B cell (primary cell): ENCODE results near the gene RGS14. TPM values are rescaled to one million over a fixed set of nuclear protein-coding genes. Genes with fewer than 3 reads are reported as not detected.

Experiments
- ATAC-seq: fragments of 200-7000 bp; cut with Tn5 transposase; one replicate; pipeline ENCODE4 v1.10.0; 2021; ENCODE audit warnings: low read depth, mild to moderate bottlenecking, moderate number of reproducible peaks, moderate library complexity
- CTCF ChIA-PET: fragments of 350-600 bp; sonication (Branson Sonifier 250); formaldehyde crosslinking; loops from one replicate; lab custom pipeline; 2021; ENCODE audit warnings: antibody characterized with exemption, inconsistent platforms; lab: Charles Lee
- POLR2A ChIA-PET: fragments of 350-600 bp; sonication (Branson Sonifier 250); formaldehyde crosslinking; loops from one replicate; lab custom pipeline; 2021; ENCODE audit warnings: antibody characterized with exemption; lab: Charles Lee
- DNase-seq: peaks from one replicate; pipeline ENCODE4 v3.0.0; 2013
- H2AFZ ChIP-seq: 2 replicates; pipeline ENCODE4 v1.6.1; 2012; ENCODE audit warnings: mild to moderate bottlenecking, low read depth, low read length; ENCODE audit not compliant: insufficient read depth, poor library complexity, severe bottlenecking
- H3K27ac ChIP-seq, 2 donors: 1 replicate in 1 of 2; 2 replicates in 1 of 2; pipeline ENCODE4 v1.5.1; 2012 to 2013; ENCODE audit warnings: low read length in 2 of 2, mild to moderate bottlenecking in 2 of 2, moderate library complexity in 1 of 2
- H3K27me3 ChIP-seq, 4 experiments: fragments of 200-600 bp in 1 of 4; sonication (generic) in 1 of 4; replicated peaks in 1 of 4; 1 replicate in 2 of 4; 2 replicates in 2 of 4; pipeline versions ENCODE4 v1.6.1 to v1.7.0; 2013 to 2016; ENCODE audit warnings: low read length in 3 of 4, mild to moderate bottlenecking in 2 of 4, mixed read lengths in 1 of 4, moderate library complexity in 1 of 4; ENCODE audit not compliant: insufficient read depth in 4 of 4, control insufficient read depth in 3 of 4; ENCODE audit errors: control extremely low read depth in 1 of 4
- H3K36me3 ChIP-seq, 2 experiments: replicated peaks in 1 of 2; 1 replicate in 1 of 2; 2 replicates in 1 of 2; pipeline versions ENCODE4 v1.6.1 to v1.7.1; 2013; ENCODE audit warnings: low read length in 1 of 2; ENCODE audit not compliant: insufficient read depth in 2 of 2, control insufficient read depth in 1 of 2; ENCODE audit errors: control extremely low read depth in 1 of 2, extremely low read depth in 1 of 2
- H3K4me1 ChIP-seq, 2 donors: fragments of 200-600 bp in 1 of 2; sonication (generic) in 1 of 2; 1 replicate in 1 of 2; 2 replicates in 1 of 2; pipeline versions ENCODE4 v1.5.1 to v1.6.1; 2013 to 2017; ENCODE audit warnings: low read length in 2 of 2; ENCODE audit not compliant: control insufficient read depth in 2 of 2, insufficient read depth in 2 of 2
- H3K4me2 ChIP-seq: replicated peaks from 2 replicates; pipeline ENCODE3; 2012; ENCODE audit warnings: mild to moderate bottlenecking, low read depth, low read length; ENCODE audit not compliant: poor library complexity, severe bottlenecking
- H3K4me3 ChIP-seq, 5 experiments: fragments of 200-600 bp in 1 of 5; sonication (generic) in 1 of 5; 1 replicate in 3 of 5; 2 replicates in 2 of 5; pipeline versions ENCODE4 v1.5.1 to v1.7.0; 2011 to 2016; ENCODE audit warnings: low read length in 4 of 5, mild to moderate bottlenecking in 4 of 5, low read depth in 2 of 5, control low read depth in 1 of 5, moderate library complexity in 1 of 5; ENCODE audit not compliant: insufficient read depth in 1 of 5; ENCODE audit errors: control extremely low read depth in 1 of 5, extremely low read depth in 1 of 5
- H3K79me2 ChIP-seq: fragments of 200-600 bp; sonication (generic); one replicate; pipeline ENCODE4 v1.6.0; 2016; ENCODE audit warnings: low read length; ENCODE audit not compliant: control insufficient read depth, insufficient read depth
- H3K9ac ChIP-seq: fragments of 200-600 bp; sonication (generic); 2 replicates; pipeline ENCODE4 v1.6.1; 2017; ENCODE audit warnings: mild to moderate bottlenecking, low read length, moderate library complexity
- H3K9me3 ChIP-seq, 3 donors: one replicate each; pipeline versions ENCODE4 v1.6.1 to v1.7.1; 2013; ENCODE audit warnings: low read length in 2 of 3; ENCODE audit not compliant: control insufficient read depth in 2 of 3, insufficient read depth in 1 of 3; ENCODE audit errors: control extremely low read depth in 1 of 3
- H4K20me1 ChIP-seq: 2 replicates; pipeline ENCODE4 v1.6.0; 2012; ENCODE audit warnings: mild to moderate bottlenecking, low read length; ENCODE audit not compliant: insufficient read depth, control insufficient read depth, poor library complexity, severe bottlenecking
- H3K27ac Mint-ChIP-seq: one replicate; pipeline ENCODE4 v1.8.0; 2021; ENCODE audit warnings: mixed read lengths
- H3K27me3 Mint-ChIP-seq: one replicate; pipeline ENCODE4 v1.8.0; 2021; ENCODE audit warnings: mixed read lengths
- H3K4me1 Mint-ChIP-seq: one replicate; pipeline ENCODE4 v1.8.0; 2021; ENCODE audit warnings: mixed read lengths
- H3K4me3 Mint-ChIP-seq: one replicate; pipeline ENCODE4 v1.8.0; 2021; ENCODE audit warnings: mixed read lengths
- H3K9me3 Mint-ChIP-seq: one replicate; pipeline ENCODE4 v1.8.0; 2022; ENCODE audit warnings: mixed read lengths; ENCODE audit not compliant: insufficient read depth
- EZH2 ChIP-seq: IDR thresholded peaks from 2 replicates; pipeline ENCODE4 v1.6.1; 2012; ENCODE audit warnings: borderline replicate concordance, low read depth, mild to moderate bottlenecking, moderate library complexity, low read length; ENCODE audit not compliant: insufficient read depth, poor library complexity, severe bottlenecking
- WGBS: methylation state at CpG from one replicate; pipeline ENCODE4 v1.1.5; 2013; ENCODE audit warnings: missing lambda C conversion rate; ENCODE audit not compliant: insufficient coverage; 5-methylcytosine and 5-hydroxymethylcytosine counted together
- intact Hi-C: fragments of 100-400 bp; cut with micrococcal nuclease; formaldehyde crosslinking; loops from one replicate; pipeline ENCODE4 v1.10.0; 2022
- polyA plus RNA-seq: library from polyadenylated mRNA; depleted of rRNA; stranded (reverse); fragments of >200 nt; gene quantifications from 2 replicates; pipeline ENCODE4 v1.2.3, GENCODE V29; 2012
- total RNA-seq, 2 donors: library from RNA; stranded (reverse); fragments of 120-200 nt in 1 of 2; gene quantifications; 1 replicate in 1 of 2; 2 replicates in 1 of 2; pipeline versions ENCODE4 v1.2.3 to v1.2.4, GENCODE V29; 2013 to 2022
- TF ChIP-seq, protein P1 (sequence below): fragments of 200-600 bp; IDR thresholded peaks from one replicate; pipeline ENCODE4 v1.8.0; 2022; ENCODE audit warnings: antibody characterized with exemption, mild to moderate bottlenecking

RGS14 gene
- total and polyA plus RNA-seq, 2 donors (not counting 1 experiment from before 2014, with no cell fraction given): 85.8 to 184 TPM

DNA sequence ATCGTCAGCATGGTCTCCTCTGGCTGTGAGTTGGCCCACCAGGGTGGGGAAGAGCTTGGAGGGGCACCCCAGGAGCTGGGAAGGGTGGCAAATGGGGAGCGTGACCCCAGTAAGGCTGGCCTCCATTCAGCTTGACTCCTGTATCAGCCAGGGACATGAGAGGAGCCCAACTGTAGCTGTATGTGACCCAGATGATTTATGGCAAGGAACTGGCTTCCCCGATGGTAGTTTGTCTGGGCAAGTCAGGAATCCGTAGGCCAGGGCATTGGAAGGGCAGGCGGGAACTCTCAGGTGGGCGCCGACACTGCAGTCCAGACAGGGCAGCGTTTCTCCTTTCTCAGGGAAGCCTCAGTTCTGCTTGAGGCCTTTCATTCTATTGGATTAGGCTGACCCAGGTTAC lies 28.8 kb downstream of the RGS14 start:
- peaks cover 0 to 16% (median 0%) of the 10 kb centered on the region in 4 experiments for H3K27me3 ChIP-seq
- Mint-ChIP-seq H3K9me3 (no peaks in the 10 kb centered on the region), H3K27me3 (peaks cover 24% of the 10 kb centered on the region), H3K4me3 (no peak overlapping the region), H3K4me1 (peaks cover 25% of the 10 kb centered on the region), H3K27ac (no peak overlapping the region)
- H3K79me2 ChIP-seq: no peaks in the 10 kb centered on the region
- H4K20me1 ChIP-seq: no peaks in the 10 kb centered on the region
- POLR2A ChIA-PET: no interaction called here
- no peaks in the 10 kb centered on the region for H3K9me3 ChIP-seq
- 89% methylated on average over 8 of the region's 8 CpGs for WGBS
- no peaks in the 10 kb centered on the region for H3K36me3 ChIP-seq
- CTCF ChIA-PET: interaction anchor here (1.0 to 10.1 kb wide), 3 partner anchors 17 to 77 kb away, joined by 3 to 186 read pairs (median 6); no protein-coding TSS in a partner anchor
- H3K27ac ChIP-seq: no peak overlapping the region
- H3K4me1 ChIP-seq: peaks cover 14 to 24% of the 10 kb centered on the region in 2 donors
- intact Hi-C loops: no loop called here
- no peak overlapping the region for H3K4me2 ChIP-seq
- ATAC-seq: no peak
- no peak overlapping the region for H3K4me3 ChIP-seq
- no peak overlapping the region for H2AFZ ChIP-seq
- no peak overlapping the region for H3K9ac ChIP-seq
- TF ChIP-seq EZH2: no peak
- TF ChIP-seq, protein P1, sequence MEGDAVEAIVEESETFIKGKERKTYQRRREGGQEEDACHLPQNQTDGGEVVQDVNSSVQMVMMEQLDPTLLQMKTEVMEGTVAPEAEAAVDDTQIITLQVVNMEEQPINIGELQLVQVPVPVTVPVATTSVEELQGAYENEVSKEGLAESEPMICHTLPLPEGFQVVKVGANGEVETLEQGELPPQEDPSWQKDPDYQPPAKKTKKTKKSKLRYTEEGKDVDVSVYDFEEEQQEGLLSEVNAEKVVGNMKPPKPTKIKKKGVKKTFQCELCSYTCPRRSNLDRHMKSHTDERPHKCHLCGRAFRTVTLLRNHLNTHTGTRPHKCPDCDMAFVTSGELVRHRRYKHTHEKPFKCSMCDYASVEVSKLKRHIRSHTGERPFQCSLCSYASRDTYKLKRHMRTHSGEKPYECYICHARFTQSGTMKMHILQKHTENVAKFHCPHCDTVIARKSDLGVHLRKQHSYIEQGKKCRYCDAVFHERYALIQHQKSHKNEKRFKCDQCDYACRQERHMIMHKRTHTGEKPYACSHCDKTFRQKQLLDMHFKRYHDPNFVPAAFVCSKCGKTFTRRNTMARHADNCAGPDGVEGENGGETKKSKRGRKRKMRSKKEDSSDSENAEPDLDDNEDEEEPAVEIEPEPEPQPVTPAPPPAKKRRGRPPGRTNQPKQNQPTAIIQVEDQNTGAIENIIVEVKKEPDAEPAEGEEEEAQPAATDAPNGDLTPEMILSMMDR: no peak
- DNase-seq: no peak

DNA sequence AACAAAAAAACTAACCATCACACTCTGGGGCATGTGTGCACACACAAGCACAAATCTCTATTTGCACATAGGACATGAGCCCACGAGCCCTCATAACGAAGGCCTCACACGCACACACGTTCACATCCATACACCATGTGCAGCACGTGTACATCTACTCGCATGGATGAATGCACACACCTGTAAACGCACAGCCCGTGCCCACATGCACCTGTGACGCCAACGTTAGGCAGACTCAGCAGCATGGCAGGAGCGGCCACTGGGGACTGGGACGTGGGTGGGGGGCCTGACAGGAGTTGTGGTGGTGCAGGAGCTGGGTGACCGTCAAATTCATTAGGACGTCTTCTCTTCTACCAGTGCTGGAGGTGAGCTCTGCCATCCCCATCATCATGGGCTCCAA lies 29.7 kb downstream of the RGS14 start:
- no peaks in the 10 kb centered on the region for H3K9me3 ChIP-seq
- no peaks in the 10 kb centered on the region for H3K79me2 ChIP-seq
- H4K20me1 ChIP-seq: no peaks in the 10 kb centered on the region
- H3K9ac ChIP-seq: no peak overlapping the region
- DNase-seq: no peak
- H3K36me3 ChIP-seq: no peaks in the 10 kb centered on the region
- H3K4me3 ChIP-seq: no peak overlapping the region
- no peak overlapping the region for H3K4me3 Mint-ChIP-seq
- ATAC-seq: no peak
- peaks cover 25% of the 10 kb centered on the region for H3K4me1 Mint-ChIP-seq
- WGBS: 67% methylated on average over 7 of the region's 14 CpGs
- H3K9me3 Mint-ChIP-seq: no peaks in the 10 kb centered on the region
- no peak overlapping the region for H3K27ac ChIP-seq
- H3K4me1 ChIP-seq: peaks cover 14 to 24% of the 10 kb centered on the region in 2 donors
- ChIA-PET CTCF (interaction anchor here (3.7 to 10.1 kb wide), 3 partner anchors 16 to 68 kb away, joined by 44 to 186 read pairs (median 146); partner anchors contain the start of gene PFN3), POLR2A (no interaction called here)
- H3K27me3 Mint-ChIP-seq: peaks cover 22% of the 10 kb centered on the region
- peaks cover 0 to 16% (median 0%) of the 10 kb centered on the region in 4 experiments for H3K27me3 ChIP-seq
- H3K27ac Mint-ChIP-seq: no peak overlapping the region
- TF ChIP-seq EZH2: no peak
- TF ChIP-seq, protein P1: no peak
- no peak overlapping the region for H3K4me2 ChIP-seq
- intact Hi-C loops: no loop called here
- H2AFZ ChIP-seq: no peak overlapping the region
